GM12801 (cell line): ENCODE results near the gene AMBRA1.

Experiments used
- CTCF ChIP-seq: IDR thresholded peaks from one replicate; pipeline ENCODE4 v1.5.1; 2011; ENCODE audit warnings: control low read depth; ENCODE audit not compliant: insufficient read length; ENCODE audit errors: extremely low read depth

The AMBRA1 gene

DNA sequence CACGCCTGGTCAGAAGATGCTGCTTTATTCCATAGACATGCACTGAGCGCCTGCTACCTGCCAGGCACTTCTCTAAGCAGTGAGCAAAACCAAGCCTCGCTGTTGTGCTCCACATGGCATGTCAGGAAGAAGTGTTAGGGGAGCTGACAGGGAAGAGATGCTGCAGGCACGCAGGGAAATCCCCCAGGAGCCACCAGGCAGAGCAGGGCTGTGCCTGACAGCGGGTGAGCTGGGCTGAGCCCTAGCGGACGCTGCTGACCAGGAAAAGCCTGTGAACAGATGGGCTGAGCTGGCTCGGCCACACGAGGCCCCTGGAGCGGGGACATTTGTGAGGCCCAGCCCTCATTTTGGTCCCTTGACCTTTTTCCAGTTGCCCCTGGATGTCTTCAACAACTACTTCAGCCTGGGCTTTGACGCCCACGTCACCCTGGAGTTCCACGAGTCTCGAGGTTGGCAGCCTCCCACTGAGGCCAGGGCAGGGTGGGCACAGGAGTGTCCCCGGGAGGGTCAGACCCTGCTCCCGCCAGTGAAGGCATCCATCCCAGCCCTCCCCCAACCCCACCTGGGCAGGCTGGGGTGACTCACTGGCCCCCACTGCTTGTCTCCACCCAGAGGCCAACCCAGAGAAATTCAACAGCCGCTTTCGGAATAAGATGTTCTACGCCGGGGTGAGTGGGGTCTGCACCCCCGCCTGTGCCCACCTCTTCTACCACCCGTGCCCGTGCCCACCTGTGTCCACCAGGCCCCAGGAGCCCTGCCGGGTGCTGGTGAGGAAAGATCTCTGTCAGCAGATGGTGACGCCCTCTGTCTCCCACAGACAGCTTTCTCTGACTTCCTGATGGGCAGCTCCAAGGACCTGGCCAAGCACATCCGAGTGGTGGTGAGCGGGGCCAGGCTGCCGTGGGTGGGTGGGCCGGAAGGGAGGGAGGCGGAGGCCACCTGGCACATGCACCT lies 219.8 kb downstream of the AMBRA1 start:
- no peak for TF ChIP-seq CTCF

- no peak for TF ChIP-seq CTCF
Observed at GRCh38 chr11:46372086-46372485, 221.7 kb downstream of the AMBRA1 start.

DNA sequence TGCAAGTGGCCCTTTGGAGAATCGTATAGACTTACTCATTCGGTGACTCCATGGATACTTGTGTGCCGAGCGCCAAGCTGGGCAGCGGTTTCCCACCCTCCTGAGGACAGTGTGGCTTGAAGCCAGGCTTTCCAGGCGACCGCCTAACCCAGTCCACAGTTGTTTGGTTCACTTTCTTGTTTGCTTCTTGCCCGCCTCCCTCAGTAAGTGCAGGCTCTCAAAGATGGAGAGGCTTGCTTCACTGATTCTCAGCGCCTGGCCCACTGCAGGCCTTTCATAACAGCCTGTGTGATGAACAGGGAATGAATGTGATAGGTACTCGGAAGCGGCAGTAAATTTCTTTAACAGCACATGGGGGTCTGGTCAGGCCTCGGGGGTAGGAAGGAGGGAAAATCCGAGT lies 223.6 kb downstream of the AMBRA1 start:
- no peak for TF ChIP-seq CTCF

GRCh38 chr11:46369458-46370152 lies 224.2 kb downstream of the AMBRA1 start:
- no peak for TF ChIP-seq CTCF

DNA sequence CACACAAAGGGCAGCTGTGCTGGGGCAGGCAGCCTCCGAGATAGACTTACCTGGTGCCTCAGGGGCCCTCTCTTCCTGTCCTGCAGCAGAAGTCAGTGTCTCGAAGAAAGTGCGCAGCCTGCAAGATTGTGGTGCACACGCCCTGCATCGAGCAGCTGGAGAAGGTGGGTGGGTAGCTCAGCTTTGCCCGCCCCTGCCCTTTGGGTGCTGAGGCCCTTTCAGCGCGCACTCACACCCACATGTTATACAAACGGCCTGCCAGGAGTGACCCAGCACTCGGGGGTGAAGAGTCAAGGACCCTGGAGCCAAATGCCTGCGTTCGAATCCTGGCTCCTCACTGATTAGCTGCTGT lies 225.9 kb downstream of the AMBRA1 start:
- no peak for TF ChIP-seq CTCF

GRCh38 chr11:46367244-46367915 lies 226.4 kb downstream of the AMBRA1 start:
- no peak for TF ChIP-seq CTCF

GRCh38 chr11:46366661-46367161 lies 227.1 kb downstream of the AMBRA1 start:
- TF ChIP-seq CTCF, result no peak
